Measurements from ENCODE around the gene TSPAN18.
"Not testable (repeated sequence)": the region's sequence is repeated elsewhere in the genome, so short reads cannot be mapped to it uniquely, and the experiment has no call there.

The TSPAN18 gene

DNA sequence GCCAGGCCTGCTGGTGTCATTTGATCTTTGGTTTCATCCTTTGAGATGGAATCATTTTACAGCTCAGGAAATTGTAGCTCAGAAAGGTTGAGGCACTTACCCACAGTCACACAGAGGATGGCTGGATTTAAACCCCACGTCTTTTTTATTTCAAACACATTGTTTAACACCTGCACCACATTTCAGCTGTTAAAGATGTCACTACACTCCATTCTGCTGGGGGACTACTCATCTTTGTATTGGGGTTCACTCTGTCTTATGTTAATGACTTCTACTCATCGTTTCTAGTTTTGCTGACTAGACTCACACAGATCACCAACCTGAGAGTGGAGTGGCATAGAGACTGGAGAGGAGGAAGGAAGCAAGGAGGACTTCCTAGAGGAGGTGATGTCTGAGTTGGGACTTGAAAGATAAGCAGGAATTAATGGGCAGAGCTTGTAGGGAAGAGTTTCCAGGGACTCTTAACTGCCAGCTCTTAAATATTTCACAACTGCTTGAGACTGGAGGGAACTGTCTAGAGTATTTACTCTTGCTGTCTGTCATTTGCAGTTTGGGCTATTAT, 143.9 kb downstream of the TSPAN18 start:
- no peak for DNase-seq (ENCODE audit: low read depth)
- TF ChIP-seq, protein P1, sequence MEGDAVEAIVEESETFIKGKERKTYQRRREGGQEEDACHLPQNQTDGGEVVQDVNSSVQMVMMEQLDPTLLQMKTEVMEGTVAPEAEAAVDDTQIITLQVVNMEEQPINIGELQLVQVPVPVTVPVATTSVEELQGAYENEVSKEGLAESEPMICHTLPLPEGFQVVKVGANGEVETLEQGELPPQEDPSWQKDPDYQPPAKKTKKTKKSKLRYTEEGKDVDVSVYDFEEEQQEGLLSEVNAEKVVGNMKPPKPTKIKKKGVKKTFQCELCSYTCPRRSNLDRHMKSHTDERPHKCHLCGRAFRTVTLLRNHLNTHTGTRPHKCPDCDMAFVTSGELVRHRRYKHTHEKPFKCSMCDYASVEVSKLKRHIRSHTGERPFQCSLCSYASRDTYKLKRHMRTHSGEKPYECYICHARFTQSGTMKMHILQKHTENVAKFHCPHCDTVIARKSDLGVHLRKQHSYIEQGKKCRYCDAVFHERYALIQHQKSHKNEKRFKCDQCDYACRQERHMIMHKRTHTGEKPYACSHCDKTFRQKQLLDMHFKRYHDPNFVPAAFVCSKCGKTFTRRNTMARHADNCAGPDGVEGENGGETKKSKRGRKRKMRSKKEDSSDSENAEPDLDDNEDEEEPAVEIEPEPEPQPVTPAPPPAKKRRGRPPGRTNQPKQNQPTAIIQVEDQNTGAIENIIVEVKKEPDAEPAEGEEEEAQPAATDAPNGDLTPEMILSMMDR (IDR thresholded peaks at IDR 0.05; ENCODE audit: control insufficient read depth, extremely low read depth, insufficient read depth): no peak
- no peak overlapping the region for H3K4me3 ChIP-seq (ENCODE audit: low read depth, low read length)

DNA sequence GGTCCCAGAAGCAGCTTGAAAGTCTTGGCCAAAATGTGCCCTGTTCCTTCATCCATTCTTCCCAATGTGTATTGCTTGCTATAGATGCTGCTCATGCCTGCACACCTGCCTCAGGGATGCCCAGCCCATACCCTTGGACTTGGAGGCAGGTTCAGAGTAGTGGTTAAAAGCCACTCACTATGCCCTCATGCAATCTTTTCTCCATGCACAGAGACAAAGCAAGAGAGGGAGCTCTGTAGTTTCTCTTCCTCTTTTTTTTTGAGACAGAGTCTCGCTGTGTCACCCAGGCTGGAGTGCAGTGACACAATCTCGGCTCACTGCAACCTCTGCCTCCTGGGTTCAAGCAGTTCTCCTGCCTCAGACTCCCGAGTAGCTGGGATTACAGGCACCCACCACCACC, 144.9 kb downstream of the TSPAN18 start:
- not testable (repeated sequence) for H3K4me3 ChIP-seq (ENCODE audit: low read depth, low read length)

DNA sequence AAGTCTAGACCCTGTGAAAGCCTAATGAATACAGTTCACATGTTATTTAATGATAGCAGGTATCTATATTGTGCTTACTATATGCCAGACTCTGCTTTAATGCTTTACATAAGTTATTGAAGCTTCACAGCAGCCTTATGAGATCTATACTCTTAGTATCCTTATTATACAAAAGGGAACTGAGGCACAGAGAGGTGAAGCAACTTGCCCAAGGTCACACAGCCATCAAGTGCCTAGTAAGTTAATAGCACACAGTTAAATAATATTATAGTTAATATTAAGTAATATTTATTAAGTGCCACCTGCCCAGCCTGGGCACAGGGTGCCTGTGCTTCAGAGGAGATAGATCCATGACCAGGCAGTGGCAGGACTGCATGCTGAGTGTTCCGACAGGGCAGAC, 145.8 kb downstream of the TSPAN18 start:
- no peak overlapping the region for H3K4me3 ChIP-seq (ENCODE audit: low read depth, low read length)
- DNase-seq (ENCODE audit: low read depth): no peak
- TF ChIP-seq, protein P1 (IDR thresholded peaks at IDR 0.05; ENCODE audit: control insufficient read depth, extremely low read depth, insufficient read depth): no peak

More for the DNA sequence above, 144.9 kb downstream of the TSPAN18 start:
- not testable (repeated sequence) for DNase-seq (ENCODE audit: low read depth)

DNA sequence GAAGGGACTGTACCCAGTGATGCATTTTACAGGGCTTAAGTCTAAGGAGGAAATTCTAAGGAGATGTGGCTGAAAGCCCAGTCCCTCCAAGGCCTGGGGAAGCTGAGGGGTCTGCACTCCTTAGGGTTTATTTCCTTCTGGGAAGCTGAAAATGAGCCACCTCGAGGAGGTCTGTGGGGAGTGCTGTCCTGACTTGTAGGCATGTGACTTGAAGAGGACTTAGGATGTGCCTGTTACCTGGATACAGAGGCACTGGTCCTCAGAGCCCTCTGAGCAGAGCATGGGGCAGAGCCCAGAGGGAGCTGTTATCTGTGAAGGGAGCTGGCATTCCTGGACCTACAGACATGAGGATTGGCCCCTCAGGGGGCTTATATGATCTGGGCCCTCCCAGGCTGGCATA, 146.8 kb downstream of the TSPAN18 start:
- TF ChIP-seq, protein P1 (IDR thresholded peaks at IDR 0.05; ENCODE audit: control insufficient read depth, extremely low read depth, insufficient read depth): no peak
- DNase-seq (ENCODE audit: low read depth): no peak
- no peak overlapping the region for H3K4me3 ChIP-seq (ENCODE audit: low read depth, low read length)

DNA sequence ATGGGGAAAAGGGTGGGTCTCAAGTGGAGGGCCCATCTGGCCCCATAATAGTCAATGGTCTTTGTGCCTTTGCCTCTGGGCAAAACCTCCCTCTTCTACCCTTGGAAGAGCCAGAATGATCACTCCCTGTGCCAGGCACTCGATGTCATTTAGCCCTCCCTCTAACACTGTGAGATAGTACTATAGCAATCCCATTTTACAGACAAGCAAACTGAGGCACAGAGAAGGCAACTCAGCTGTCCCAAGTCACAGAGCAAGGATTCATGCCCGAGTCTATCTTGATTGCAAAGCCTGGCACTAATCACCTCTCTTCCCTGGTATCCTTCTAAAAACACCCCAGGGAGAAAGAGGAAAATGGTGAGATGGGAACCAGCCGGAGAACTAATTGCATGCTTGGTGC, 147.5 kb downstream of the TSPAN18 start:
- TF ChIP-seq, protein P1 (IDR thresholded peaks at IDR 0.05; ENCODE audit: control insufficient read depth, extremely low read depth, insufficient read depth): no peak
- H3K4me3 ChIP-seq (ENCODE audit: low read depth, low read length): no peak overlapping the region
- no peak for DNase-seq (ENCODE audit: low read depth)

DNA sequence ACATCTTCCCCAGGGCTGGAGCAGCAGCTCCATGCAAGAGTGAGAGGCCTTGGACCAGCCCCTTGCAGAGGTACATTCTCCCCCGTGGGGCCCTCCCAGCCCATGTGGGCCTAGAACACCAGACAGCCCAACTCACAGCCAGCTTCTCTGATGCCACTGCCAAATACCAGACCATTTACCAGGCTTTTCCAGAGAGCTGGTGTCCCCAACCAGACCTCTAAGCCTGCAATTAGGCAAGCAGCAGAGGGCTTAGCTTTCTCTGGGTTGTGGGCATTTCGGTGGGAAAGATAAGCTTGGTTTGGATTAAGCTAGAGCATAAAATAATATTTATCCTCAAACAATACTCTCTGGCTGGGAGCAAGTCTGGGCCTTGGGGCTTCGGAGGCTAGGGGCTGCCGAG, 148.3 kb downstream of the TSPAN18 start:
- no peak for DNase-seq (ENCODE audit: low read depth)
- TF ChIP-seq, protein P1 (IDR thresholded peaks at IDR 0.05; ENCODE audit: control insufficient read depth, extremely low read depth, insufficient read depth): no peak
- H3K4me3 ChIP-seq (ENCODE audit: low read depth, low read length): no peak overlapping the region

DNA sequence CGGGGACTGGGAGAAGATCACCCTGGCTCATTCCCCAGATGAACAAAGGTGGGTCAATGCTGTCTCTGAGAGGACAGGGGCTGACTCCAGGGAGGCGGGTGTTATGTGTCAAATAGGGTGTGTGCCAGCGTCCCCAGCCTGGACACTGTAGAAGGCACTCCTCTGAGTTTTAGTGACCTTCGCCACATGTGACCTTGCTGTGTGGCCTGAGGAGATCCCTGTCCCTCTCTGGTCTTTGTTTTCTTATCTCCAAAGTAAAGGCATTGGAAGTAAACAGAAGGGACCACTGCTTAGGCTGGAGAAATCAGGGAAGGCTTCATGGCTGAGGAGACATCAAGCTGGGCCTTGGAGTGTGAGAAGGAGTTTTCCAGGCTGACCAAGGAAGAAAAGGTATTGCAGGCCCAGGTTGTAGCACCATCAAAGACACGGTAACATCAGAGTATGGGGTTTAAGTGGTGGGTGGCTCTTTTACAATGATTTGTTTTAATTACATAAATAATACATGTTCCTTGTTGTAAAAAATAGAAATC, 149.5 kb downstream of the TSPAN18 start:
- no peak for DNase-seq (ENCODE audit: low read depth)
- TF ChIP-seq, protein P1 (IDR thresholded peaks at IDR 0.05; ENCODE audit: control insufficient read depth, extremely low read depth, insufficient read depth): no peak
- no peak overlapping the region for H3K4me3 ChIP-seq (ENCODE audit: low read depth, low read length)
